ENCODE results near the gene LTV1.

DNA sequence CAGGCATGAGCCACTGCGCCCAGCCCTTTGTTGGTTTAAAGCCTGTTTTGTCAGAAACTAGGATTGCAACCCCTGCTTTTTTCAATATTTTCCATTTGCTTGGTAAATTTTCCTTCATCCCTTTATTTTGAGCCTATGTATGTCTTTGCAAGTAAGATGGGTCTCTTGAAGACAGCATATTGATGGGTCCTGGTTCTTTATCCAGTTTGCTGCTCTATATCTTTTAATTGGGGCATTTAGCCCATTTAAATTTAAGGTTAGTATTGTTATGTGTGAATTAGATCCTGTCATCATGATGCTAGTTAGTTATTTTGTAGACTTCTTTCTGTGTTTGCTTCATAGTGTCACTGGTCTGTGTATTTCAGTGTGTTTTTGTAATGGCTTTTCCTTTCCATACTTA lies 67.9 kb downstream of the LTV1 start:
- TF ChIP-seq, protein P1, sequence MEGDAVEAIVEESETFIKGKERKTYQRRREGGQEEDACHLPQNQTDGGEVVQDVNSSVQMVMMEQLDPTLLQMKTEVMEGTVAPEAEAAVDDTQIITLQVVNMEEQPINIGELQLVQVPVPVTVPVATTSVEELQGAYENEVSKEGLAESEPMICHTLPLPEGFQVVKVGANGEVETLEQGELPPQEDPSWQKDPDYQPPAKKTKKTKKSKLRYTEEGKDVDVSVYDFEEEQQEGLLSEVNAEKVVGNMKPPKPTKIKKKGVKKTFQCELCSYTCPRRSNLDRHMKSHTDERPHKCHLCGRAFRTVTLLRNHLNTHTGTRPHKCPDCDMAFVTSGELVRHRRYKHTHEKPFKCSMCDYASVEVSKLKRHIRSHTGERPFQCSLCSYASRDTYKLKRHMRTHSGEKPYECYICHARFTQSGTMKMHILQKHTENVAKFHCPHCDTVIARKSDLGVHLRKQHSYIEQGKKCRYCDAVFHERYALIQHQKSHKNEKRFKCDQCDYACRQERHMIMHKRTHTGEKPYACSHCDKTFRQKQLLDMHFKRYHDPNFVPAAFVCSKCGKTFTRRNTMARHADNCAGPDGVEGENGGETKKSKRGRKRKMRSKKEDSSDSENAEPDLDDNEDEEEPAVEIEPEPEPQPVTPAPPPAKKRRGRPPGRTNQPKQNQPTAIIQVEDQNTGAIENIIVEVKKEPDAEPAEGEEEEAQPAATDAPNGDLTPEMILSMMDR (IDR thresholded peaks at IDR 0.05) = no peak
- no peak for TF ChIP-seq POLR2A (IDR thresholded peaks at IDR 0.05)

All from right lobe of liver (tissue), 4 donors.